ENCODE data around the gene ATXN1. TPM values are rescaled to one million over a fixed set of nuclear protein-coding genes. Genes with fewer than 3 reads are reported as not detected.

The ATXN1 gene
- total and polyA plus RNA-seq, 2 experiments from 2014 or later: 4.8 to 9.1 TPM

DNA sequence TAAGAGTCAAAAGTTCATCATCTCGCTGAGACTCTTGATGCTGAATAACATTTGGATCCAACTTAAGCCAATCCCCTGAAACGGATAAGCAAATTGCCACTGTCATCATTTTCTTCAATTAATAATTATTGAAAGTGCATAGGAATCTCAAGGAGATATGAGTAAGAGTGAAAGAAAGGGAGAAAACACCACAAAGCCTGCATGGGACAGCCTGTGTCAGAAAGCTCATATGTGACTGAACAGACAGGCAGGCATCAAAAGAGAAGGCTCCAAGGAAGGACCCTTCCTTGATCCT lies 13.3 kb downstream of the ATXN1 start (continued):
- TF ChIP-seq, protein P1, sequence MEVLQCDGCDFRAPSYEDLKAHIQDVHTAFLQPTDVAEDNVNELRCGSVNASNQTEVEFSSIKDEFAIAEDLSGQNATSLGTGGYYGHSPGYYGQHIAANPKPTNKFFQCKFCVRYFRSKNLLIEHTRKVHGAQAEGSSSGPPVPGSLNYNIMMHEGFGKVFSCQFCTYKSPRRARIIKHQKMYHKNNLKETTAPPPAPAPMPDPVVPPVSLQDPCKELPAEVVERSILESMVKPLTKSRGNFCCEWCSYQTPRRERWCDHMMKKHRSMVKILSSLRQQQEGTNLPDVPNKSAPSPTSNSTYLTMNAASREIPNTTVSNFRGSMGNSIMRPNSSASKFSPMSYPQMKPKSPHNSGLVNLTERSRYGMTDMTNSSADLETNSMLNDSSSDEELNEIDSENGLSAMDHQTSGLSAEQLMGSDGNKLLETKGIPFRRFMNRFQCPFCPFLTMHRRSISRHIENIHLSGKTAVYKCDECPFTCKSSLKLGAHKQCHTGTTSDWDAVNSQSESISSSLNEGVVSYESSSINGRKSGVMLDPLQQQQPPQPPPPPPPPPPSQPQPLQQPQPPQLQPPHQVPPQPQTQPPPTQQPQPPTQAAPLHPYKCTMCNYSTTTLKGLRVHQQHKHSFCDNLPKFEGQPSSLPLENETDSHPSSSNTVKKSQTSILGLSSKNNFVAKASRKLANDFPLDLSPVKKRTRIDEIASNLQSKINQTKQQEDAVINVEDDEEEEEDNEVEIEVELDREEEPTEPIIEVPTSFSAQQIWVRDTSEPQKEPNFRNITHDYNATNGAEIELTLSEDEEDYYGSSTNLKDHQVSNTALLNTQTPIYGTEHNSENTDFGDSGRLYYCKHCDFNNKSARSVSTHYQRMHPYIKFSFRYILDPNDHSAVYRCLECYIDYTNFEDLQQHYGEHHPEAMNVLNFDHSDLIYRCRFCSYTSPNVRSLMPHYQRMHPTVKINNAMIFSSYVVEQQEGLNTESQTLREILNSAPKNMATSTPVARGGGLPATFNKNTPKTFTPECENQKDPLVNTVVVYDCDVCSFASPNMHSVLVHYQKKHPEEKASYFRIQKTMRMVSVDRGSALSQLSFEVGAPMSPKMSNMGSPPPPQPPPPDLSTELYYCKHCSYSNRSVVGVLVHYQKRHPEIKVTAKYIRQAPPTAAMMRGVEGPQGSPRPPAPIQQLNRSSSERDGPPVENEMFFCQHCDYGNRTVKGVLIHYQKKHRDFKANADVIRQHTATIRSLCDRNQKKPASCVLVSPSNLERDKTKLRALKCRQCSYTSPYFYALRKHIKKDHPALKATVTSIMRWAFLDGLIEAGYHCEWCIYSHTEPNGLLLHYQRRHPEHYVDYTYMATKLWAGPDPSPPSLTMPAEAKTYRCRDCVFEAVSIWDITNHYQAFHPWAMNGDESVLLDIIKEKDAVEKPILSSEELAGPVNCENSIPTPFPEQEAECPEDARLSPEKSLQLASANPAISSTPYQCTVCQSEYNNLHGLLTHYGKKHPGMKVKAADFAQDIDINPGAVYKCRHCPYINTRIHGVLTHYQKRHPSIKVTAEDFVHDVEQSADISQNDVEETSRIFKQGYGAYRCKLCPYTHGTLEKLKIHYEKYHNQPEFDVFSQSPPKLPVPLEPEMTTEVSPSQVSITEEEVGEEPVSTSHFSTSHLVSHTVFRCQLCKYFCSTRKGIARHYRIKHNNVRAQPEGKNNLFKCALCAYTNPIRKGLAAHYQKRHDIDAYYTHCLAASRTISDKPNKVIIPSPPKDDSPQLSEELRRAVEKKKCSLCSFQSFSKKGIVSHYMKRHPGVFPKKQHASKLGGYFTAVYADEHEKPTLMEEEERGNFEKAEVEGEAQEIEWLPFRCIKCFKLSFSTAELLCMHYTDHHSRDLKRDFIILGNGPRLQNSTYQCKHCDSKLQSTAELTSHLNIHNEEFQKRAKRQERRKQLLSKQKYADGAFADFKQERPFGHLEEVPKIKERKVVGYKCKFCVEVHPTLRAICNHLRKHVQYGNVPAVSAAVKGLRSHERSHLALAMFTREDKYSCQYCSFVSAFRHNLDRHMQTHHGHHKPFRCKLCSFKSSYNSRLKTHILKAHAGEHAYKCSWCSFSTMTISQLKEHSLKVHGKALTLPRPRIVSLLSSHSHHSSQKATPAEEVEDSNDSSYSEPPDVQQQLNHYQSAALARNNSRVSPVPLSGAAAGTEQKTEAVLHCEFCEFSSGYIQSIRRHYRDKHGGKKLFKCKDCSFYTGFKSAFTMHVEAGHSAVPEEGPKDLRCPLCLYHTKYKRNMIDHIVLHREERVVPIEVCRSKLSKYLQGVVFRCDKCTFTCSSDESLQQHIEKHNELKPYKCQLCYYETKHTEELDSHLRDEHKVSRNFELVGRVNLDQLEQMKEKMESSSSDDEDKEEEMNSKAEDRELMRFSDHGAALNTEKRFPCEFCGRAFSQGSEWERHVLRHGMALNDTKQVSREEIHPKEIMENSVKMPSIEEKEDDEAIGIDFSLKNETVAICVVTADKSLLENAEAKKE (CRISPR knock-in tag; IDR thresholded peaks at IDR 0.05): no peak
- TF ChIP-seq POLR2AphosphoS5 (IDR thresholded peaks at IDR 0.05; ENCODE audit: low read depth) (no peak), CREB1 (CRISPR knock-in tag; IDR thresholded peaks at IDR 0.05; ENCODE audit: low read depth) (no peak), NANOG (IDR thresholded peaks at IDR 0.05; ENCODE audit: borderline replicate concordance) (no peak), JUNB (IDR thresholded peaks at IDR 0.05; ENCODE audit: unreplicated experiment) (no peak), STAT1 (IDR thresholded peaks at IDR 0.05; ENCODE audit: unreplicated experiment) (no peak)
- TF ChIP-seq, protein P2, sequence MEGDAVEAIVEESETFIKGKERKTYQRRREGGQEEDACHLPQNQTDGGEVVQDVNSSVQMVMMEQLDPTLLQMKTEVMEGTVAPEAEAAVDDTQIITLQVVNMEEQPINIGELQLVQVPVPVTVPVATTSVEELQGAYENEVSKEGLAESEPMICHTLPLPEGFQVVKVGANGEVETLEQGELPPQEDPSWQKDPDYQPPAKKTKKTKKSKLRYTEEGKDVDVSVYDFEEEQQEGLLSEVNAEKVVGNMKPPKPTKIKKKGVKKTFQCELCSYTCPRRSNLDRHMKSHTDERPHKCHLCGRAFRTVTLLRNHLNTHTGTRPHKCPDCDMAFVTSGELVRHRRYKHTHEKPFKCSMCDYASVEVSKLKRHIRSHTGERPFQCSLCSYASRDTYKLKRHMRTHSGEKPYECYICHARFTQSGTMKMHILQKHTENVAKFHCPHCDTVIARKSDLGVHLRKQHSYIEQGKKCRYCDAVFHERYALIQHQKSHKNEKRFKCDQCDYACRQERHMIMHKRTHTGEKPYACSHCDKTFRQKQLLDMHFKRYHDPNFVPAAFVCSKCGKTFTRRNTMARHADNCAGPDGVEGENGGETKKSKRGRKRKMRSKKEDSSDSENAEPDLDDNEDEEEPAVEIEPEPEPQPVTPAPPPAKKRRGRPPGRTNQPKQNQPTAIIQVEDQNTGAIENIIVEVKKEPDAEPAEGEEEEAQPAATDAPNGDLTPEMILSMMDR (conservative IDR thresholded peaks at IDR 0.05; ENCODE audit: low read depth in 2 of 2): no peak

DNA sequence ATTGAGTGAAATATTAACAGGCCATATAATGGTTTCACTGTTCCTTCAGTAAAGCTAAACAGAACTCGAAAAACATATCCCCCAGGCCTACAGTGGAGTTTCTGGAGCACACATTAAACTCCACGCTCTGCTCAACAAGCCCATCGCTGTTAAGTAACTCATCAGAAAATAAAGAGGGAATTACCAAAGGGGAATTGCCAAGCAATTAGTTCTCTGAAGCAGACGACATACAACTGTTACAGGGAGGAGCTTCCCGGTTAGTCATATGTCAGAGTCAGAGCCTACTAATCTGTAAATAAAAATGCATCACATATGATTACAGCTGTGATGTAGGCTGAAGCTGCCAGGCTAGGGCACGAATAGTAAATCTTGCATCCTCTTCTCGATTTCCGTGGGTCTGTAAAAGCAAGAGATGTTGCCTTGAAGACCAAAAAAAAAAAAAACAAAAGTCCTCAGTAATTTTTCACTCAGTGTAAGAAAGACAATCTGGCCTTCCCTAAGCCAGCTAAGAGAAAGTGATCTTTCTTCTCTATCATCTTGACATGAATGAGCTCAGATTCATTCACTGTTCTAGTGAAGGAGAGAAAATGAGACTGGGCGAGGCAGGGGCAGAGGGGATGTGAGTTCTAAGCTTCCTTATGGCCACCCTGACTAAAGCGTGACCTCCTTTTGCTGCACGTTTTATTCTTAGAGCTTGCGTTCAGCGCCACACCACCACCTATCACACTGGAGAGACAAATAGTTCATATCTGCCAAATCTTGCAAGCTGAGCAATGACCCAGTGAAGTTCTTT lies 13.8 kb downstream of the ATXN1 start:
- Mint-ChIP-seq H3K27me3 (ENCODE audit: insufficient read depth, low read depth, poor library complexity) (peaks cover 2% of the 10 kb centered on the region), H3K9me3 (no peaks in the 10 kb centered on the region), H3K27ac (no peak overlapping the region), H3K4me1 (peaks cover 26% of the 10 kb centered on the region), H3K36me3 (ENCODE audit: low read depth) (no peaks in the 10 kb centered on the region), H3K4me3 (no peak overlapping the region)
- no peaks in the 10 kb centered on the region for H3K79me2 ChIP-seq (replicated peaks; ENCODE audit: insufficient read depth)
- H3K27me3 ChIP-seq (ENCODE audit: insufficient read depth): no peaks in the 10 kb centered on the region
- H3F3A ChIP-seq (replicated peaks; ENCODE audit: low read depth): no peaks in the 10 kb centered on the region
- no peak overlapping the region for H2AFZ ChIP-seq
- no peak for ATAC-seq
- 0 out of 2 replicates have a peak, but pooled peaks cover 8% of the 10 kb centered on the region for H3K4me1 ChIP-seq (ENCODE audit: insufficient read depth)
- no peak overlapping the region for H3K4me2 ChIP-seq
- no peaks in the 10 kb centered on the region; the same call in 1 of the 2 replicates for H4K20me1 ChIP-seq (replicated peaks; ENCODE audit: insufficient read depth)
- H3K36me3 ChIP-seq (ENCODE audit: insufficient read depth): no peaks in the 10 kb centered on the region
- DNase-seq (ENCODE audit: low spot score): no peak
- no peaks in the 10 kb centered on the region for H3K9me2 ChIP-seq (ENCODE audit: insufficient read depth)
- no peak overlapping the region for H3K4me3 ChIP-seq
- no peak overlapping the region; the same call in 1 of the 2 replicates for H3K27ac ChIP-seq (ENCODE audit: low read depth)
- TF ChIP-seq ZNF114 (CRISPR knock-in tag; IDR thresholded peaks at IDR 0.05) (no peak), EZH2 (IDR thresholded peaks at IDR 0.05; ENCODE audit: low read depth, unreplicated experiment) (no peak), POLR2AphosphoS5 (IDR thresholded peaks at IDR 0.05; ENCODE audit: low read depth) (no peak)
- TF ChIP-seq, protein P3, sequence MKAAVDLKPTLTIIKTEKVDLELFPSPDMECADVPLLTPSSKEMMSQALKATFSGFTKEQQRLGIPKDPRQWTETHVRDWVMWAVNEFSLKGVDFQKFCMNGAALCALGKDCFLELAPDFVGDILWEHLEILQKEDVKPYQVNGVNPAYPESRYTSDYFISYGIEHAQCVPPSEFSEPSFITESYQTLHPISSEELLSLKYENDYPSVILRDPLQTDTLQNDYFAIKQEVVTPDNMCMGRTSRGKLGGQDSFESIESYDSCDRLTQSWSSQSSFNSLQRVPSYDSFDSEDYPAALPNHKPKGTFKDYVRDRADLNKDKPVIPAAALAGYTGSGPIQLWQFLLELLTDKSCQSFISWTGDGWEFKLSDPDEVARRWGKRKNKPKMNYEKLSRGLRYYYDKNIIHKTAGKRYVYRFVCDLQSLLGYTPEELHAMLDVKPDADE (IDR thresholded peaks at IDR 0.05): no peak

All from GM23338 (cell line).